Gastrocnemius medialis (tissue), 4 donors: ENCODE data around the gene ERF.

Experiments used
- POLR2A ChIP-seq, 2 donors: fragments of 450-650 bp; IDR thresholded peaks; one replicate each; pipeline ENCODE4 v1.6.1; 2017; ENCODE audit warnings: antibody characterized with exemption in 2 of 2, mild to moderate bottlenecking in 2 of 2, moderate library complexity in 2 of 2
- TF ChIP-seq, protein P1 (sequence below), 5 experiments: fragments of 450-650 bp in 3 of 5; fragments of 200-600 bp in 2 of 5; sonication (generic) in 2 of 5; IDR thresholded peaks in 4 of 5; conservative IDR thresholded peaks in 1 of 5; 1 replicate in 4 of 5; 2 replicates in 1 of 5; pipeline ENCODE4 v1.5.1; 2016 to 2019; ENCODE audit warnings: antibody characterized with exemption in 5 of 5, mild to moderate bottlenecking in 3 of 5, moderate library complexity in 3 of 5

- TF ChIP-seq, protein P1, sequence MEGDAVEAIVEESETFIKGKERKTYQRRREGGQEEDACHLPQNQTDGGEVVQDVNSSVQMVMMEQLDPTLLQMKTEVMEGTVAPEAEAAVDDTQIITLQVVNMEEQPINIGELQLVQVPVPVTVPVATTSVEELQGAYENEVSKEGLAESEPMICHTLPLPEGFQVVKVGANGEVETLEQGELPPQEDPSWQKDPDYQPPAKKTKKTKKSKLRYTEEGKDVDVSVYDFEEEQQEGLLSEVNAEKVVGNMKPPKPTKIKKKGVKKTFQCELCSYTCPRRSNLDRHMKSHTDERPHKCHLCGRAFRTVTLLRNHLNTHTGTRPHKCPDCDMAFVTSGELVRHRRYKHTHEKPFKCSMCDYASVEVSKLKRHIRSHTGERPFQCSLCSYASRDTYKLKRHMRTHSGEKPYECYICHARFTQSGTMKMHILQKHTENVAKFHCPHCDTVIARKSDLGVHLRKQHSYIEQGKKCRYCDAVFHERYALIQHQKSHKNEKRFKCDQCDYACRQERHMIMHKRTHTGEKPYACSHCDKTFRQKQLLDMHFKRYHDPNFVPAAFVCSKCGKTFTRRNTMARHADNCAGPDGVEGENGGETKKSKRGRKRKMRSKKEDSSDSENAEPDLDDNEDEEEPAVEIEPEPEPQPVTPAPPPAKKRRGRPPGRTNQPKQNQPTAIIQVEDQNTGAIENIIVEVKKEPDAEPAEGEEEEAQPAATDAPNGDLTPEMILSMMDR (IDR thresholded peaks at IDR 0.05 in 4 of 5, conservative IDR thresholded peaks at IDR 0.05 in 1 of 5), result peak in 1 of 5 experiments; percentile 17
- TF ChIP-seq POLR2A (IDR thresholded peaks at IDR 0.05), result peak; percentile 90 to 92
Measured at GRCh38 chr19:42242512-42243409, 12.2 kb downstream of the ERF start, which contains the start of gene GSK3A.
